Superior temporal gyrus (tissue), 1 donor: Measurements from ENCODE around the gene EBP.

Experiments used
- DNase-seq: peaks from one replicate; pipeline ENCODE4 v3.0.0-alpha.2; 2016; ENCODE audit errors: extremely low spot score

Gene EBP

DNA sequence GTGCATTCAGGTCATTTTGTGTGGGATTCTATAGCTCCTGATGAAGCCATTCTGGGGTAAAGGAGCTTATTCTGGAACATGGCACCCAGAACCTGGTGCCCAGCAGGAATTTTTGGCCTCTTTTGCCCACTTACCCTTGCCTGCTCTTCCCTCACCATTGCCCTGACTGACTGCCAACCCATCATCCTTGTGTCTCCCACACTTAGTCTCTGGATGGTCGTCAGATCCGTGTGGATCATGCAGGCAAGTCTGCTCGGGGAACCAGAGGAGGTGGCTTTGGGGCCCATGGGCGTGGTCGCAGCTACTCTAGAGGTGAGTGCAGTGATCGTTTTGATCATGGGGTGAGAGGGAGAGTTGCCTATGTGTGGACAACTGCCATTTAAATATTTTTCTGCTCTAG, 54.5 kb downstream of the EBP start:
- no peak for DNase-seq
